Nephron (organoid): ENCODE results near the gene GPN1.
"Not testable (repeated sequence)": the region's sequence is repeated elsewhere in the genome, so short reads cannot be mapped to it uniquely, and the experiment has no call there.

Source experiments
- H3K27ac Mint-ChIP-seq, 3 experiments: 2 replicates each; pipeline ENCODE4 v1.8.0; 2020; ENCODE audit warnings: mixed read lengths in 3 of 3, mild to moderate bottlenecking in 2 of 3, moderate library complexity in 1 of 3
- H3K27me3 Mint-ChIP-seq: 2 replicates; pipeline ENCODE4 v1.8.0; 2021; ENCODE audit warnings: low read depth, mild to moderate bottlenecking, moderate library complexity, mixed read lengths
- H3K36me3 Mint-ChIP-seq: 2 replicates; pipeline ENCODE4 v1.8.0; 2020; ENCODE audit warnings: low read depth, mixed read lengths
- H3K4me1 Mint-ChIP-seq: 2 replicates; pipeline ENCODE4 v1.8.0; 2020; ENCODE audit warnings: mixed read lengths
- H3K4me3 Mint-ChIP-seq, 3 experiments: 2 replicates each; pipeline ENCODE4 v1.8.0; 2020; ENCODE audit warnings: mild to moderate bottlenecking in 3 of 3, mixed read lengths in 3 of 3, moderate library complexity in 2 of 3
- H3K9me3 Mint-ChIP-seq: 2 replicates; pipeline ENCODE4 v1.8.0; 2020; ENCODE audit warnings: mixed read lengths
- TF ChIP-seq, protein P1 (sequence below), 3 experiments: fragments of 200-600 bp; sonication (generic); IDR thresholded peaks; one replicate each; pipeline ENCODE4 v1.5.0; 2021; ENCODE audit warnings: antibody characterized with exemption in 3 of 3; ENCODE audit not compliant: unreplicated experiment in 3 of 3

Gene GPN1

DNA sequence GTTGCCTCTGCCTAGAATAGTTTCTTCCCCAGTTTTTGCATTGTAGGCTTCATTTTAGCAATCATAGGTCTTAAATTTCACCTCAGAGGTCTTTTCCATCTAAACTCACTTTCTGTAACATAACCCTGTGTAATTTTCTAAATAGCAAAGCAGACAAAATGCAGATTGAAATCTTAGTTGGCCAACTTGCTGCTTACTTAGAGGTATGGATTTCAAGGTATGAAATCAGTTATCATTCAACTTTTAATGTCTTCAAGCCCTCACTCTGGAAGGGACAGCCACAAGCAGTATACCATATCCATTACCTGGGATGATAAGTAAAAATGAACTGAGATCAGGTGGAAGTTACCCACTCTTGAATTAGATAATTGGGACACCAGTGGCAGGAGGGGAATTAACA is 3.9 kb upstream of the GPN1 start:
- Mint-ChIP-seq H3K36me3 (peaks cover 45% of the 10 kb centered on the region), H3K9me3 (no peaks in the 10 kb centered on the region), H3K27ac (no peak overlapping the region), H3K27me3 (no peaks in the 10 kb centered on the region), H3K4me3 (no peak overlapping the region), H3K4me1 (peaks cover 8% of the 10 kb centered on the region)
- TF ChIP-seq, protein P1, sequence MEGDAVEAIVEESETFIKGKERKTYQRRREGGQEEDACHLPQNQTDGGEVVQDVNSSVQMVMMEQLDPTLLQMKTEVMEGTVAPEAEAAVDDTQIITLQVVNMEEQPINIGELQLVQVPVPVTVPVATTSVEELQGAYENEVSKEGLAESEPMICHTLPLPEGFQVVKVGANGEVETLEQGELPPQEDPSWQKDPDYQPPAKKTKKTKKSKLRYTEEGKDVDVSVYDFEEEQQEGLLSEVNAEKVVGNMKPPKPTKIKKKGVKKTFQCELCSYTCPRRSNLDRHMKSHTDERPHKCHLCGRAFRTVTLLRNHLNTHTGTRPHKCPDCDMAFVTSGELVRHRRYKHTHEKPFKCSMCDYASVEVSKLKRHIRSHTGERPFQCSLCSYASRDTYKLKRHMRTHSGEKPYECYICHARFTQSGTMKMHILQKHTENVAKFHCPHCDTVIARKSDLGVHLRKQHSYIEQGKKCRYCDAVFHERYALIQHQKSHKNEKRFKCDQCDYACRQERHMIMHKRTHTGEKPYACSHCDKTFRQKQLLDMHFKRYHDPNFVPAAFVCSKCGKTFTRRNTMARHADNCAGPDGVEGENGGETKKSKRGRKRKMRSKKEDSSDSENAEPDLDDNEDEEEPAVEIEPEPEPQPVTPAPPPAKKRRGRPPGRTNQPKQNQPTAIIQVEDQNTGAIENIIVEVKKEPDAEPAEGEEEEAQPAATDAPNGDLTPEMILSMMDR (IDR thresholded peaks at IDR 0.05; ENCODE audit: unreplicated experiment in 3 of 3): no peak

DNA sequence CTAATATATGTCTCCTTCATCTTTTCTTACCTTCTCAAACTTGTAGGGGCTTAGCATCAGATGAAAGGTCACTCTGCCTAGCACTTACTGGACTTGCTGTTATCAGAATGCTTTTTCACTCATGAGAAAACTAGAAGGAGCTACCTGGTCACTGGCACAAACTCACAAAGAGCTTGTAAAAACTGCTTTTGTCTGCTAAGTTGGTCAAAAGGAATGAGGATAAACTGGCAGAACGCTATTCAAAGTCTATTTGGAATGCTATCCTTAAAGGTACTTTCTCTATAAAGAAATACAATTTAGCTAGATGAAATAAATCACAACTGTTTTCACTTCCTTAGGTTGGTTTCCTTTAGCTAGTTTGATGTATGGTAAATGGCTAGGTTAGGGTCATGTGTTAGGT is 2.5 kb upstream of the GPN1 start:
- H3K27me3 Mint-ChIP-seq, H3K4me1 Mint-ChIP-seq, H3K27ac Mint-ChIP-seq, H3K9me3 Mint-ChIP-seq: not testable (repeated sequence)
- H3K4me3 Mint-ChIP-seq: peak overlapping the region; percentile 39 to 73 (median 60)
- H3K36me3 Mint-ChIP-seq: peaks cover 41% of the 10 kb centered on the region

DNA sequence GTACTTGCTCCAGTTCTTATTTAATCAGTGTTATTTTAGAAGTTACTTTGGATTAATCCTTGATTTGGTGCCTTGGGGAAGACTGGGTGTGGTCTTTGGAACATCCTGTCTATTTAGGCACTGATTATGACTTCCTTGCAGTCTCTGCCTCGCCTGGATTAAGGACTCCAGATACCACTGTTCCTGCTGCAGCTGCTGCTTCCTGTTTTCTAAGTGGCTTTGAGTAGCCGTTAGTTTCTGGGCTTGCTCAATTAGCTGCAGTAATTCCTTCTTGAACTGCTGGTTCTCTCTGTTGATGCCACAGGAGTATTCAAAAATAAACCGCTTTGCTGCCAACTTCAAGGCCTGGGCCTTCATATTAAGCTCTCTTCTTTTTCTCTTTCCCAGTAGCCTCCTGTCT is 1.9 kb upstream of the GPN1 start:
- not testable (repeated sequence) for H3K4me1 Mint-ChIP-seq, H3K27ac Mint-ChIP-seq, H3K9me3 Mint-ChIP-seq, H3K27me3 Mint-ChIP-seq
- H3K36me3 Mint-ChIP-seq: peaks cover 41% of the 10 kb centered on the region
- peak overlapping the region in 1 of 3 experiments; percentile 26 for H3K4me3 Mint-ChIP-seq

DNA sequence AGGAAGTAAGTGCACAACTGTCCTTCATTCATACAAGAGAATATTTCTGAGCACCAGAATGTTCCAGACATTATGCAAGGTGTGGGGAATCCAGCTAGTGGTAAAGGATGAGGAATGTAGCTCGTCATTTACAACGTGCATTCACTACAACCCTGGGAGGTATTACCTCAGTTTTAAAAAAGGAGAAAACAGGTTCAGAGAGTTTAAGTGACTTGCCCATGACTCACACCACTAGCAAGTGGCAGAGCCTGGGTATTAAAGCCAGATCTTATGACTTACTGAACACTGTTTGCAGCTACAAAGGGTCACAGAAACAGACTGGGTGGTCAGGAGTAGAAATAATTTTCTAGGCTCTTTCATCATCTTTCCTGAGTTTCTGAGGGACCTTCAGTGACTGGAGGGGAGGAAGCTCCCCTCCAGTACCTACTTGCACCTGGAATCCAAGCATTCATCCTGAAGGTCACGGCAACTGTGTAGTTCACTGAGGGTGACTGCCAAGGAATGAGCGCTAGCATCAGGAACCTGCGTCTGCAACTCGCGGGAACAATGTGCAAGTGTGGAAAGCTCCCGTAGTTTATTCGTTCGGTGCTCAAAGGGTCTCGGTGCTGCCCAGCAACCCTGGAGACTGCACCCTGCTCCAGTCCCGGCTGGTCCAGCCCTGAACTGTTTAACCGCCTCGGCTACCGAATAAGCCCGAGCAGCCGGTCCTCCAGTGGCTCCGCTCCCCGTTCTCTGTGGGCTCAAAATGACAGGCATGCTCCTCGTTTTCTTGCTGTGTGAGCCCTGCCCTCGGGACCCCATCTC is 685 bp upstream of the GPN1 start:
- TF ChIP-seq, protein P1 (IDR thresholded peaks at IDR 0.05; ENCODE audit: unreplicated experiment in 3 of 3): no peak

DNA sequence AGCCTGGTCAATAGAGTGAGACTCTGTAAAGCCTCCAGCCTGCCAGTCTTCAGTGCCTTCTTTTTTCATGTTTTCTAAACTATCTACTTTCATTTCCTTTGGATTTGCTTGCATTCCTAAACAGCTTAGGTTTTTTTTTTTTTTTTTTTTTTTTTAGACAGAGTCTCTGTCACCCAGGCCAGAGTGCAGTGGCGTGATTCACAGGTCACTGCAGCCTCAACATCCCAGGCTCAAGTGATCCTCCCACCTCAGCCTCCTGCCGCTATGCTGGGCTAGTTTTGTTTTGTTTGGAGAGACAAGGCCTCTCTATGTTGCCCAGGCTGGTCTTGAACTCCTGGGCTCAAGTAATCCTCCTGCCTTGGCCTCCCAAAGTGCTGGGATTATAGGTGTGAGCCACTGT is 1.4 kb downstream of the GPN1 start:
- H3K4me3 Mint-ChIP-seq, H3K4me1 Mint-ChIP-seq, H3K9me3 Mint-ChIP-seq, H3K27me3 Mint-ChIP-seq, H3K27ac Mint-ChIP-seq: not testable (repeated sequence)
- H3K36me3 Mint-ChIP-seq: peaks cover 43% of the 10 kb centered on the region

More for the DNA sequence above, 685 bp upstream of the GPN1 start:
- H3K4me1 Mint-ChIP-seq: peaks cover 8% of the 10 kb centered on the region
- no peaks in the 10 kb centered on the region for H3K27me3 Mint-ChIP-seq
- no peak overlapping the region for H3K4me3 Mint-ChIP-seq
- H3K27ac Mint-ChIP-seq: peak overlapping the region in 1 of 3 experiments; percentile 40
- H3K9me3 Mint-ChIP-seq: no peaks in the 10 kb centered on the region
- peaks cover 37% of the 10 kb centered on the region for H3K36me3 Mint-ChIP-seq

DNA sequence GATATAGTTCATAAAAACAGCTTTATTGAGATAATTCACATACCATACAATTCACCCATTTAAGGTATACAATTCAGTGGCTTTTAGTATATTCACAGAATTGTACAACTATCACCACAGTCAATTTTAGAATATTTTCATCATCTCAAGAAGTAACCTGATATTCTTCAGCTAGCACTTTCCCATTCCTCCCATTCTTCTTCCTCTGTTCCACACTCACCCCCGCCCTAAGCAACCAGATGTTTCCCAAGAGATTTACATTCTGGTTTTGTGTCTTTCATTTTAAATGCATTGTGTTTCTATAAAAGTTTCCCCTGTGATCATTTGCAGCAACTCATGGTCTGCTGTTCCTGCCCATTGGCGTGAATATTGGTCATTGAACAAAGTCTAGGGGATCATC is 5.4 kb downstream of the GPN1 start:
- Mint-ChIP-seq H3K4me3 (no peak overlapping the region), H3K27me3 (no peaks in the 10 kb centered on the region), H3K36me3 (peaks cover 68% of the 10 kb centered on the region), H3K9me3 (no peaks in the 10 kb centered on the region), H3K4me1 (no peaks in the 10 kb centered on the region), H3K27ac (no peak overlapping the region)
- TF ChIP-seq, protein P1 (IDR thresholded peaks at IDR 0.05; ENCODE audit: unreplicated experiment in 3 of 3): no peak

DNA sequence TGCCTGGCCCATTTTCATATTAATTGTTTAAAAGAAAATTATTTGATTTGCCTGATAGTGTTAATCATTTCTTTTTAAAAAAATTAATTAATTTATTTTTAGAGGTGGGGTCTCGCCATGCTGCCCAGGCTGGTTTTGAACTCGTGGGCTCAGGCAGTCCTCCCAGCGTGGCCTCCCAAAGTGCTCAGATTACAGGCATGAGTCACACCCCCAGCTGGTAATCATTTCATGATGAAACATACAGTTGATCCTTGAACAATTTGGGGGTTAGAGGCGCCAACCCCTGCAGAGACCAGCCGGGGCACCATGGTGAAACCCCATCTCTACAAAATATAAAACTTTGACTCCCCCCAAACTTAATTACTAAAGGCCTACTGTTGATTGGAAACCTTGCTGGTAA is 7.9 kb downstream of the GPN1 start:
- no peaks in the 10 kb centered on the region for H3K9me3 Mint-ChIP-seq
- TF ChIP-seq, protein P1 (IDR thresholded peaks at IDR 0.05; ENCODE audit: unreplicated experiment in 3 of 3): no peak
- peaks cover 75% of the 10 kb centered on the region for H3K36me3 Mint-ChIP-seq
- H3K4me3 Mint-ChIP-seq: no peak overlapping the region
- no peaks in the 10 kb centered on the region for H3K4me1 Mint-ChIP-seq
- H3K27me3 Mint-ChIP-seq: no peaks in the 10 kb centered on the region
- no peak overlapping the region for H3K27ac Mint-ChIP-seq
